ENCODE data around the gene NCF2. TPM values are rescaled to one million over a fixed set of nuclear protein-coding genes. Genes with fewer than 3 reads are reported as not detected.

Gene NCF2
- total and polyA plus RNA-seq, 4 donors = 2.8 to 16.8 (median 5.2) TPM

GRCh38 chr1:183567584-183567983 lies 22.7 kb downstream of the NCF2 start:
- H3K27ac ChIP-seq (ENCODE audit: low read depth, low read length) = no peak overlapping the region
- WGBS (ENCODE audit: insufficient coverage) = 79% methylated on average over 5 of the region's 5 CpGs

DNA sequence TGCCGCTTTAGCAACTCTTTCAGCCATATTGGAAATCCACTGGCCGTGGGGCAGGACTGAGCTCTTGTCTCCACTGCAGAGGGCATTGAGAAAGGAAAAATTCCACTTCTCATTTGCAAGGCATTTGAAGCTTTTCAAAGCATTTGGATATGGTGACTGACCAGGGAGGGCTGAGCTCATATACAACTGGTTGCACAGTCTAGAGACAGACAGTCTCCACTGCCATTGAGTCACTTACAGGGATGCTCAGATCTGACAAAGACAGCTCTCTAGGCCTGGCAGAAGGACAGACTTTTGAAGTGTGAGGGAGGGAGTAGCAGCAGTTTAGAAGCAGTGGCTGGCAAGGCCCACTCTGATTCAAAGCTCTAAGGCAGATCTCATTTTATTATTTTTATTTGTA lies 24.2 kb downstream of the NCF2 start:
- Histone ChIP-seq H3K27ac (ENCODE audit: low read depth, low read length) (no peak overlapping the region), H3K9me3 (ENCODE audit: control insufficient read depth, insufficient read depth, low read length) (no peaks in the 10 kb centered on the region), H3K27me3 (ENCODE audit: control insufficient read depth, insufficient read depth, low read length) (no peaks in the 10 kb centered on the region), H3K36me3 (ENCODE audit: control insufficient read depth, insufficient read depth, low read length) (no peaks in the 10 kb centered on the region), H3K4me1 (ENCODE audit: control insufficient read depth, insufficient read depth, low read length) (no peaks in the 10 kb centered on the region), H3K4me3 (ENCODE audit: low read depth, low read length) (no peak overlapping the region)
- no peak for DNase-seq (ENCODE audit: low read depth in 4 of 6, low spot score in 6 of 6)
- WGBS (ENCODE audit: insufficient coverage) = 100% methylated on average over 2 of the region's 2 CpGs

More at GRCh38 chr1:183567584-183567983, 22.7 kb downstream of the NCF2 start:
- H3K9me3 ChIP-seq (ENCODE audit: control insufficient read depth, insufficient read depth, low read length) = no peaks in the 10 kb centered on the region
- no peaks in the 10 kb centered on the region for H3K27me3 ChIP-seq (ENCODE audit: control insufficient read depth, insufficient read depth, low read length)
- H3K4me1 ChIP-seq (ENCODE audit: control insufficient read depth, insufficient read depth, low read length) = no peaks in the 10 kb centered on the region
- DNase-seq (ENCODE audit: low read depth in 4 of 6, low spot score in 6 of 6) = no peak
- H3K36me3 ChIP-seq (ENCODE audit: control insufficient read depth, insufficient read depth, low read length) = no peaks in the 10 kb centered on the region
- H3K4me3 ChIP-seq (ENCODE audit: low read depth, low read length) = no peak overlapping the region

DNA sequence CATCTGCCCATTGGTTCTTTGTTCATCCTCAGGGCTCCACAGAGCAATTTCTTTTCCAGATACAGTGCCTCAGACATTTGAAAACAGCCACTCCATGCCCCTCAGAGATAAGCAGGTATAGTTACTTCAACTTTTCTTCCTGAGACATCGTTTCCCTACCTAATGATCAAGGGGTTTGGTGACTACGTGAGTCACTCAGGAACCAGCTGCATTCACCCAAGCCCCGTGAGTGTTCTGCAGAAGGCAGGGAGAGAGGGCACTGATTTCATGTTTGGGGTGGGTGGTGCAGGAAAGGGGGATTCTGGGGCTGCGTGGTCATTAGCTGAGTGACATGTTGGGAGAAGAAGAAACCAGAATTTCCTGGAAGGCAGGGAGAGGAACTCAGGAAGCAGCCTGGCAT lies 25.0 kb downstream of the NCF2 start:
- 74% methylated on average over 3 of the region's 4 CpGs for WGBS (ENCODE audit: insufficient coverage)

DNA sequence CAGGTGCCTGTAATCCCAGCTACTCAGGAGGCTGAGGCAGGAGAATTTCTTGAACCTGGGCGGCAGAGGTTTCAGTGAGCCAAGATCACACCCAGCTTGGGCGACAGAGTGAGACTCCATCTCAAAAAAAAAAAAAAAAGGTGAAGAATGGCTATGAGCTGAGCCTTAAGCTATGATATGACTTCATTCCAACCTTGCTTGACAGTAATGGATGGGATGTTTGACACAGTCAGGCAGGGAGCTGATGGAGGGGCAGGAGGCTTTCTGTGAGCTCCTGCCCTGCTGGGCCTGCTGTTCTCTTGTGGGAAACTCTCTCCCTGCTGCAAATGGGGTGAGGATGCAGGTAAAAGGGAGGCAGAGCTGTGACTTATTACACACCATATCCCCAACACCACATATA lies 27.6 kb downstream of the NCF2 start:
- Histone ChIP-seq H3K4me1 (ENCODE audit: control insufficient read depth, insufficient read depth, low read length) (no peaks in the 10 kb centered on the region), H3K9me3 (ENCODE audit: control insufficient read depth, insufficient read depth, low read length) (no peaks in the 10 kb centered on the region), H3K36me3 (ENCODE audit: control insufficient read depth, insufficient read depth, low read length) (no peaks in the 10 kb centered on the region), H3K27me3 (ENCODE audit: control insufficient read depth, insufficient read depth, low read length) (no peaks in the 10 kb centered on the region), H3K27ac (ENCODE audit: low read depth, low read length) (no peak overlapping the region), H3K4me3 (ENCODE audit: low read depth, low read length) (no peak overlapping the region)
- DNase-seq (ENCODE audit: low read depth in 4 of 6, low spot score in 6 of 6) = no peak
- WGBS (ENCODE audit: insufficient coverage) = 100% methylated on average over 2 of the region's 2 CpGs

More for the DNA sequence above, 25.0 kb downstream of the NCF2 start:
- Histone ChIP-seq H3K36me3 (ENCODE audit: control insufficient read depth, insufficient read depth, low read length) (no peaks in the 10 kb centered on the region), H3K27ac (ENCODE audit: low read depth, low read length) (no peak overlapping the region), H3K9me3 (ENCODE audit: control insufficient read depth, insufficient read depth, low read length) (no peaks in the 10 kb centered on the region), H3K27me3 (ENCODE audit: control insufficient read depth, insufficient read depth, low read length) (no peaks in the 10 kb centered on the region), H3K4me1 (ENCODE audit: control insufficient read depth, insufficient read depth, low read length) (no peaks in the 10 kb centered on the region), H3K4me3 (ENCODE audit: low read depth, low read length) (no peak overlapping the region)
- no peak for DNase-seq (ENCODE audit: low read depth in 4 of 6, low spot score in 6 of 6)

DNA sequence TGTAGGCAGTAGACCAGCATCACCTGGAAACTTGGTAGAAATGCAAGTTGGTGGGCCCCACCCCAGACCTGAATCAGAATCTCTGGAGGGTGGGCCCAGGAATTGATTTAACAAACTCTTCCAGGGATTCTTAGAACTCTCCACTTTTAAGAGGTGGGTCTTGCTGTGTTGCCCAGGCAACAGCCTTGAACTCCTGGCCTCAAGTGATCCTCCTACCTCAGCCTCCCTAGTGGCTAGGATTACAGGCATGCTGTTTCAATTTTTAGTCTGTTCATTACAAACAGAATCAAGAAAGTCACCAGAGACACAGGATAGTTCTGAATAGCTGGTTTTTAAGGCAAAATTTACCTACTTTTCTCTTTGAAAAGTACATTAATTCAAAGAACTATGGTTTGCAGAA lies 31.2 kb downstream of the NCF2 start:
- no peaks in the 10 kb centered on the region for H3K36me3 ChIP-seq (ENCODE audit: control insufficient read depth, insufficient read depth, low read length)
- H3K27me3 ChIP-seq (ENCODE audit: control insufficient read depth, insufficient read depth, low read length) = no peaks in the 10 kb centered on the region
- H3K4me1 ChIP-seq (ENCODE audit: control insufficient read depth, insufficient read depth, low read length) = no peaks in the 10 kb centered on the region
- no peak overlapping the region for H3K4me3 ChIP-seq (ENCODE audit: low read depth, low read length)
- no peaks in the 10 kb centered on the region for H3K9me3 ChIP-seq (ENCODE audit: control insufficient read depth, insufficient read depth, low read length)
- DNase-seq (ENCODE audit: low read depth in 4 of 6, low spot score in 6 of 6) = no peak
- H3K27ac ChIP-seq (ENCODE audit: low read depth, low read length) = no peak overlapping the region

DNA sequence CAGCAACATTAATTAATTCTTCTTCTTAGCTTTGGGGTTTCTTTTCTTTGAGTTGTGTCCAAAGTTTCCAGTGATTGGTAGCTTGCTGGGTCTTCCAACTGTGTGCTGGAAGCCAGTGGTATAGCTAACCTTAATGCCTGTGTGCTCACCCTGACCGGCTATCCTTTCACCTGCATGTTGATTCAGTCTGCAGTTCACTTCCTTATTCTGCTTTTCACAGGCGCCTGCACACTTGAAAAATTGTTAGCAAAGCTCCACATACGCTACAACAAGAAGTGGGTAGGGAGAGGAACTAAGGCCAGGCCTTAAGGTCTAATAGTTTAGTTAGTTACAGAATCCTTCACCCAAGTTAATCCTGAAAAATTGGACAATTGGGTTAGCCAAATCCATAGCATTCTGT lies 35.7 kb downstream of the NCF2 start:
- no CpG with 5 or more reads among the region's 3 CpGs for WGBS (ENCODE audit: insufficient coverage)
- Histone ChIP-seq H3K27me3 (ENCODE audit: control insufficient read depth, insufficient read depth, low read length) (no peaks in the 10 kb centered on the region), H3K9me3 (ENCODE audit: control insufficient read depth, insufficient read depth, low read length) (no peaks in the 10 kb centered on the region), H3K36me3 (ENCODE audit: control insufficient read depth, insufficient read depth, low read length) (peaks cover 26% of the 10 kb centered on the region), H3K27ac (ENCODE audit: low read depth, low read length) (no peak overlapping the region), H3K4me3 (ENCODE audit: low read depth, low read length) (no peak overlapping the region), H3K4me1 (ENCODE audit: control insufficient read depth, insufficient read depth, low read length) (peaks cover 3% of the 10 kb centered on the region)
- no peak for DNase-seq (ENCODE audit: low read depth in 4 of 6, low spot score in 6 of 6)

DNA sequence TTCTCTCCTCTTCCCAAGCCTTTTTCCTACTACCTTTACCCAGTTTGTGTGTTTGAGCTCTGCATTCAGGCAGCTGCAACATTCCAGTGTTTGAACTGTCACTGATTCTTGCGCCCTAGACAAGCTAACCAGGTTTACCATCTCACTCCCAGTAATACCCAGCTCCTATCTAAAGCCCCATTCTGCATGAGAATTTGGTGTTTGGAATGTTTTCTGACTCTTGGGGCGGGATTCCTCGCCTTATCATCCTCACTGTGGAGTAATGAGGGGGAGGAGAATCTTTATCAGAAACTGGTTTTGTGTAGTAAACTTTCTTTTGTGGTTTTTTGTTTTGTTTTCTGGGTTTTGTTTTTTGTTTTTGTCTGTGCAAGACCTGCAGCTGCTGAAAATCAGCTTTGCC lies 36.5 kb downstream of the NCF2 start:
- Histone ChIP-seq H3K9me3 (ENCODE audit: control insufficient read depth, insufficient read depth, low read length) (no peaks in the 10 kb centered on the region), H3K36me3 (ENCODE audit: control insufficient read depth, insufficient read depth, low read length) (peaks cover 26% of the 10 kb centered on the region), H3K27me3 (ENCODE audit: control insufficient read depth, insufficient read depth, low read length) (no peaks in the 10 kb centered on the region), H3K4me1 (ENCODE audit: control insufficient read depth, insufficient read depth, low read length) (peaks cover 3% of the 10 kb centered on the region), H3K4me3 (ENCODE audit: low read depth, low read length) (no peak overlapping the region), H3K27ac (ENCODE audit: low read depth, low read length) (no peak overlapping the region)
- WGBS (ENCODE audit: insufficient coverage) = 83% methylated on average over 1 of the region's 3 CpGs
- DNase-seq (ENCODE audit: low read depth in 4 of 6, low spot score in 6 of 6) = no peak

DNA sequence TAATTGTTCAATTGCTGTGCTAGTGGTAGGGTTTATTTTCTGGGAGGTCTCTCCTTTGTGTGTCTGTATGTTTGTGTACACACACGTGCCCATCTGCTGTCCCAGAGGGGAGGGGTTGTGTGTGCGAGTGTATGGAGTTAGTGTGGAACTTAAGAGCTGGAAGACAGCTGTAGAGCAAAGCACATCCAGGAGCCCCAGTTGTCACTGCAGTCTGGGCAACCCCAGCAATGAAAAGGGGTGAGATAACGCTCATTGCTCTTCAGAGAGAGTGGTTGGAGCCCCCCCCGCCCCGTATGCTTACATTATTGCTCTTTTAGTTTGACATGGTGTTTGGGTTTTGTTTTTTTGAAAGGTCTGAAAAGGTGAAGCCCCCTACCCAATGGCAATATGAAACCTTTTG lies 36.9 kb downstream of the NCF2 start:
- Histone ChIP-seq H3K4me3 (ENCODE audit: low read depth, low read length) (no peak overlapping the region), H3K4me1 (ENCODE audit: control insufficient read depth, insufficient read depth, low read length) (peaks cover 3% of the 10 kb centered on the region), H3K36me3 (ENCODE audit: control insufficient read depth, insufficient read depth, low read length) (peaks cover 26% of the 10 kb centered on the region), H3K27me3 (ENCODE audit: control insufficient read depth, insufficient read depth, low read length) (no peaks in the 10 kb centered on the region), H3K27ac (ENCODE audit: low read depth, low read length) (no peak overlapping the region), H3K9me3 (ENCODE audit: control insufficient read depth, insufficient read depth, low read length) (no peaks in the 10 kb centered on the region)
- no peak for DNase-seq (ENCODE audit: low read depth in 4 of 6, low spot score in 6 of 6)
- WGBS (ENCODE audit: insufficient coverage) = 91% methylated on average over 3 of the region's 5 CpGs

DNA sequence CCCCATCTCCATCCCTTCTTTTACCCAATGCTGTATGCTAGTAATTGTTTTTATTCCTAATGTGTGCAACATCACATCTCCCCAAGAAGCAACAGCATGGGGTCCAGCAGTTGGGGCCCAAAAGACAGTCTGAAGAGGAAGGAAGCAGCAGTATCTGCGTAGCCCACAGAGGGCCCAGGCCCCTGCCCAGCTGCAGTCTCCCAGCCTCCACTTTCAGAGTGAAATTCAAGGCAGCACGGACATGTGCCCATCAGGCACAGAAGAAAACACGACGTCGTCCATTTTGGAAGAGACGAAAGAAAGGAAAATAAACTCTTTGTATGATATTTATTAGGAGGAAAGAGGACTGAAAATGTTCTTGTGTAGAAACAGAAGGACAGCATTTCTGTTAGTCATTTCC lies 37.4 kb downstream of the NCF2 start:
- WGBS (ENCODE audit: insufficient coverage) = 96% methylated on average over 4 of the region's 6 CpGs
- Histone ChIP-seq H3K36me3 (ENCODE audit: control insufficient read depth, insufficient read depth, low read length) (peaks cover 26% of the 10 kb centered on the region), H3K27me3 (ENCODE audit: control insufficient read depth, insufficient read depth, low read length) (no peaks in the 10 kb centered on the region), H3K9me3 (ENCODE audit: control insufficient read depth, insufficient read depth, low read length) (no peaks in the 10 kb centered on the region), H3K4me3 (ENCODE audit: low read depth, low read length) (no peak overlapping the region), H3K27ac (ENCODE audit: low read depth, low read length) (no peak overlapping the region), H3K4me1 (ENCODE audit: control insufficient read depth, insufficient read depth, low read length) (peaks cover 3% of the 10 kb centered on the region)
- DNase-seq (ENCODE audit: low read depth in 4 of 6, low spot score in 6 of 6) = no peak

- Histone ChIP-seq H3K36me3 (ENCODE audit: control insufficient read depth, insufficient read depth, low read length) (peaks cover 26% of the 10 kb centered on the region), H3K4me3 (ENCODE audit: low read depth, low read length) (no peak overlapping the region), H3K27ac (ENCODE audit: low read depth, low read length) (no peak overlapping the region), H3K9me3 (ENCODE audit: control insufficient read depth, insufficient read depth, low read length) (no peaks in the 10 kb centered on the region), H3K27me3 (ENCODE audit: control insufficient read depth, insufficient read depth, low read length) (no peaks in the 10 kb centered on the region), H3K4me1 (ENCODE audit: control insufficient read depth, insufficient read depth, low read length) (peaks cover 3% of the 10 kb centered on the region)
- DNase-seq (ENCODE audit: low read depth in 4 of 6, low spot score in 6 of 6) = no peak
- 95% methylated on average over 5 of the region's 7 CpGs for WGBS (ENCODE audit: insufficient coverage)
Observed at GRCh38 chr1:183552441-183552840, 37.8 kb downstream of the NCF2 start.

All from spinal cord (tissue), 10 donors.